CD1c-positive myeloid dendritic cell (primary cell): ENCODE measurements around the gene CNBP.
"Not testable (repeated sequence)": the region's sequence is repeated elsewhere in the genome, so short reads cannot be mapped to it uniquely, and the experiment has no call there.

ENCODE experiments used
- DNase-seq: peaks from one replicate; pipeline ENCODE4 v3.0.0-alpha.2; 2016; ENCODE audit errors: extremely low spot score

The CNBP gene

DNA sequence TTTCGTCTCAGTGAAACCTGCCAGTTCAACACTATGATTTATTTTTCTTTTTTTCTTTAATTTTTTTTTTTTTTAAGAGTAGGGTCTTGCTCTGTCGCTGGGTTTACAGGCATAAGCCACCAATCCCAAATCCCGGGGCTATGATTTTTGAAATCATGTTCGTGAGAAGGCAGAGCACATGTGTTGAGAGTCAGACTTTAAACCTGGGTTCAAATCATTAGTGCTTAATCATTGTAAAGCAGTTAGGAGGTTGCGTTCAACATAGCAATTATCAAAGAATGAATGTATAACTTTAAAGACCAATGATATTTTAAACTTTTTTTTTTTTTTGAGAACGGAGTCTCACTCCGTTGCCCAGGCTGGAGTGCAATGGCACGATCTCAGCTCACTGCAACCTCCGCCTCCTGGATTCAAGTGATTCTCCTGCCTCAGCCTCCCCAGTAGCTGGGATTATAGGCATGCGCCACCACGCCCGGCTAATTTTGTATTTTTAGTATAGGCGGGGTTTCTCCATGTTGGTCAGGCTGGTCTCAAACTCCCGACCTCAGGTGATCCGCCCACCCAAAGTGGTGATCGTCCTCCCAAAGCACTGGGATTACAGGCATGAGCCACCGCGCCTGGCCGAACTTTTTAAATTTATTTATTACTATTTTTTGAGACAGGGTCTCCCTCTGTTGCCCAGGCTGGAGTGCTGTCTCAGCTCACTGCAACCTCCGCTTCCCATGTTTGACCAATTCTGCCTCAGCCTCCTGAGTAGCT is 1.3 kb upstream of the CNBP start:
- DNase-seq, result not testable (repeated sequence)

DNA sequence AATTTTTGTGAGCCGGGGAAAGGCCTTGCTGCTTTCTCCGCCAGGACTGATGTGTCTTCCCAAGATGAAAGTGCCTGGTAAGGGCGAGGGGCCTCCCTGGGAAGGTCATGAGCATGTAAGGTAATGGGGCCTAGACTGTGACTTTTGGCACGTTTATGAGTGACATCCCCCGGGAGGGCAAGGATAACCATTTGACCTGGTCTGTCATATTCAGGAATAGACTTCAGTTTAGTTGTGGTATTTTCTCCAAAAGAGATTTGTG is 631 bp upstream of the CNBP start:
- peak; percentile 26 for DNase-seq

DNA sequence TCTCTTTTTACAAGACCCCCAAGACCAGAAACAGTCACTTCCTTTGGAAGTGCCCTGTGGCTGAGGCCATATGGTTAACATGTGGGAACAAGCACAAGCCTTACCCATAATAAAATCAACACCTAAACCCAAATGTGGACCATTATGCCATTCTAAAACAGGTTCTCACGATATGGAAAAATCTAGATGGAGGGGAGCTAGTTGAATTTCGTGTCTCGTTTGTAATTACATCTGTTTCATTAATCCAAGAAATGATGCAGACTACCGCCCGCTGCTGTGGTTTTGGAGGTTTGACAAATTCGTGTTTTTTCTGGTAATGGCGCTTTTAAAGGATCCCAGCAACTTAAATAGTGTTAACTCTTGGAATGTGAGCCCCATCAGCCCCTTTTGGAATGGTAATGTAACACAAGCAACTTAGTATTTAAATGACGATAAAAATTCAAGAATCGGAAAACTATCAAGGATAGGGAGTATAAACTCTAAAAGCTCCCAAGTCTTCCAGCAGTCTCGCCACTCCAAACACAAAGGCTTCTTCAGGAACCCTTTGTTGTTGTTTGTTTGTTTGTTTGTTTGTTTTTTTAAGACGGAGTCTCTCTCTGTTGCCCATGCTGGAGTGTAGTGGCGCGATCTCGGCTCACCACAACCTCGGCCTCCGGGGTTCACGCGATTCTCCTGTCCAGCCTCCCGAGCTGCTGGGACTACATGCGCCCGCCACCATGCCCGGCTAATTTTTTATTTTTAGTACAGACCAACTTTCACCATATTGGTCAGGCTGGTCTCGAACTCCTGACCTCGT is 1.1 kb downstream of the CNBP start:
- peak; percentile 20 for DNase-seq

DNA sequence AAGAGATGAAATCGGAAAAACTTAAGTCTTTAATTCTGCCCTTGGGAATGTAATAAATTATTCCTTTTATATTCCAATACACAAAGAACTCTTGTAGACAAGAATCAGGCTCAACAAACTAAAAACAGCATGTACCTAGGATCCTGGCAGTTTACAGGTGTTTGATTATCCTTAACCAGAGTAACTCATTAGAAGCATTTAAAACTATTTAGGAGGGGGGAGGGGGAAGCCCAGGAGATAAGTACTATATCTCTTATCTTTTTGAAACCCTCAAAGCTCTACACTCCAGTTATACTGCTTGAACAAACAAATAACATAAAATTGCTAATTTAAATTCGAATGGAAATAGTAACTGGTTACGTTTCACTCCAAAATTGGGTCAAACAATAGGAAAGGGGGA is 1.9 kb downstream of the CNBP start:
- no peak for DNase-seq

GRCh38 chr3:129180461-129180860 is 3.2 kb downstream of the CNBP start:
- DNase-seq, result no peak

GRCh38 chr3:129176051-129176450 is 7.6 kb downstream of the CNBP start:
- no peak for DNase-seq

- no peak for DNase-seq
These were observed 10.0 kb downstream of the CNBP start for GRCh38 chr3:129173725-129174124.

DNA sequence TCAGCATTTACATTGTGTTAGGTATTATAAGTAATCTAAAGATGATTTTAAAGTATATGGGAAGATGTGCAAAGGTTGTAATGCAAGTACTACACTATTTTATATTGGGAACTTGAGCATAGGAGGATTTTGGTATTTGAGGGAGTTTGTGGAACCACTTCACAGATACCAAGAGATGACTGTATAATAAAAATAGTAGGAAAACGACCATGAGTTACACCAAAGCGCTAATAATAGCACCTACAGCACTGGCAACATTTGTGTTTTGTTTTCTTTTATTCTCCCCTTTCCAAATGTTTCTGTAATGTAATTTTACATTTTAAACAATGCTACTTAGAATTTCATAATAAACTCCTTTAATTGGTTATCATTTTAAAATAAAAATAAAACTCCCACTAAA is 10.5 kb downstream of the CNBP start:
- no peak for DNase-seq

DNA sequence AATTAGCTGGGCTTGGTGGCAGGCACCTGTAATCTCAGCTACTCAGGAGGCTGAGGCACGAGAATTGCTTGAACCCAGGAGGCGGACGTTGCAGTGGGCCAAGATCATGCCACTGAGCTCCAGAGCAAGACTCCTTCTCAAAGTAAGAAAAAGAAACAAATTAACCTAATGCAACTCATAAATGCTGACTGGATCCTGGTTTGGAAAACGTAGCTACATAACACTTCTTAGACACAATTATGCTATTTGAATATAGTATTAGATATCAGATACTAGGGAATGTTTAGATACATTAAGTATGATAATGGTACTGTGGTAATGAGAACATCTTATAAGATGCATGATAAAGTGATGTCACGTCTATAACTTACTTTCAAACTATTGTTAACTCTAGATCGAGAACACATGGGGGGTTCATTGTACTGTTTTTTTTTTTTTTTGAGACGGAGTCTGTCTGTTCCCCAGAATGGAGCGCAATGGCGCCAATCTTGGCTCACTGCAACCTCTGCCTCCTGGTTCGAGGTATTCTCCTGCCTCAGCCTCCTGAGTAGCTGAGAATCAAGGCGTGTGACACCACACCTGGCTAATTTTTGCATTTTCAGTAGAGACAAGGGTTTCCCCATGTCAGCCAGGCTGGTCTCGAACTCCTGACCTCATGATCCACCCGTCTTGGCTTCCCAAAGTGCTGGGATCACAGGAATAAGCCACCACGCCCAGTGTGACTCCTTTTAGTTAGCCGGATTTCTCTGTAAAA is 16.9 kb downstream of the CNBP start:
- no peak for DNase-seq

DNA sequence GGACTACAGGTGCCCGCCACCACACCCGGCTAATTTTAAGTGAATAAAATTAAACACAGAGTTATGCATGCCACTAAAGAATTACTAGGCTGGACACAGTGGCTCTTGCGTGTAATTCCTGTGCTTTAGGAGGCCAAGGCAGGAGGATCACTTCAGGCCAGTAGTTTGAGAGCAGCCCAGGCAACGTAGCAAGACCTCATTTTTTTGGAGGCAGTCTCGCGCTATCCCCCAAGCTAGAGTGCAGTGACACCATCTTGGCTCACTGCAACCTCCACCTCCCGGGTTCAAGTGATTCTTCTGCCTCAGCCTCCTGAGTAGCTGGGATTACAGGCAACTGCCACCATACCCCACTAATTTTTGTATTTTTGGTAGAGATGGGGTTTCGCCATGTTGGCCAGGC is 18.1 kb downstream of the CNBP start:
- DNase-seq, result not testable (repeated sequence)

DNA sequence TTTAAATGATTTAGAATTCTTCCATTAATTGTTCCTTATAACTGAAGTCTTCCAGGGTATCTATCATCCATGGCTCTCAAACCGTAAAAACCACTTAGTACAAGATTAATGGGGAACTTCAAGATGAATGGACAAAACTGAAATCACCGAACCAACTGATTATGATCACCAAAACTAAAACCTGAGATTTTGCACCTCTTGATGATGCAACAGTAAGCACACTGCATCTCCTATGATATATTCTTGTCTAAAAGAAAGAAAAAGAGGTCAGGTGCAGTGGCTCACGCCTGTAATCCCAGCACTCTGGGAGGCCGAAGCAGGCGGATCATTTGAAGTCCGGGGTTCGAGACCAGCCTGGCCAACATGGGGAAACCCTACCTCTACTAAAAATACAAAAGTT is 19.2 kb downstream of the CNBP start:
- no peak for DNase-seq

GRCh38 chr3:129162729-129163579 is 20.7 kb downstream of the CNBP start:
- no peak for DNase-seq

- DNase-seq, result peak; percentile 26
These were observed 21.8 kb downstream of the CNBP start for GRCh38 chr3:129161860-129162271.

- DNase-seq, result peak; percentile 96
These were observed 22.5 kb downstream of the CNBP start, which contains the start of gene ISY1 for GRCh38 chr3:129160891-129161859. Gene ISY1, minus strand, starts transcription at chr3:129161063. Its CDS starts 88 bp downstream, at chr3:129160975.

DNA sequence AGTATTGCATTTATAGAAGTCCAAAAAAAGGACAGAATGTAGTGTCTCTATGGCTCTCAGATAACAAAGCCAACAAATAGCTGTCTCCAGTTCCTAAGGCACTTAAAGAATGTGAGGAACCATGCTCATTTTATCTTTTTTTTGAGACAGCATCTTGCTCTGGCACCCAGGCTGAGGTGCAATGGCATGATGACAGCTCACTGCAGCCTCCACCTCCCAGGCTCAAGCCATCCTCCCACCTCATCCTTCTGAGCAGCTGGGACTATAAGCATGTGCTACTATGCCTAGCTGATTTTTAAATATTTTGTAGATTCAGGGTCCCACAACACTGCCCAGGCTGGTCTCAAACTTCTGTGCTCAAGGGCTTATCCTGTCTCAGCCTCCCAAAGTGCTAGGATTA is 38.9 kb downstream of the CNBP start:
- DNase-seq, result no peak

DNA sequence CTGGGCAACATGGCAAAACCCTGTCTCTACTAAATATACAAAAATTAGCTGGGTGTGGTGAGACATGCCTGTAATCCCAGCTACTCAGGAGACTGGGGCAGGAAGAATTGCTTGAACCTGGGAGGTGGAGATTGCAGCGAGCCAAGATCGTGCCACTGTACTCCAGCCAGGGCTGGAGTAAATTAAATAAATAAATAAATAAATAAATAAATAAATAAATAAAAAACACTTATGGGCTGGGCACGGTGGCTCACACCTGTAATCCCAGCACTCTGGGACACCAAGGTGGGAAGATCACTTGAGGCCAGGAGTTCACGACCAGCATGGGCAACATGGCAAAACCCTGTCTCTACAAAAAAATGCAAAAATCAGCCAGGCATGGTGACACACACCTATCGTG is 42.7 kb downstream of the CNBP start:
- not testable (repeated sequence) for DNase-seq

GRCh38 chr3:129139911-129140310 is 43.8 kb downstream of the CNBP start:
- DNase-seq, result no peak

DNA sequence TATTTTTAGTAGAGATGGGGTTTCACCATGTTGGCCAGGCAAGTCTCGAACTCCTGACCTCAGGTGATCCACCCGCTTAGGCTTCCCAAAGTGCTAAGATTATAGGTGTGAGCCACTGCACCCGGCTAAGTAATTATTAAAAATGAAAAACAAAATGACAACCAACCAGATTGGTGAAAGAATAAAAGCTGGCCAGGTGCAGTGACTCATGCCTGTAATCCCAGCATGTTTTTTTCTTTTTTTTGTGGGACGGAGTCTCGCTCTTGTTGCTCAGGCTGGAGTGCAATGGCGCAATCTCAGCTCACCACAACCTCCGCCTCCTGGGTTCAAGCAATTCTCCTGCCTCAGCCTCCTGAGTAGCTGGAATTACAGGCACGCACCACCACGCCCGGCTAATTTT is 47.4 kb downstream of the CNBP start:
- not testable (repeated sequence) for DNase-seq

DNA sequence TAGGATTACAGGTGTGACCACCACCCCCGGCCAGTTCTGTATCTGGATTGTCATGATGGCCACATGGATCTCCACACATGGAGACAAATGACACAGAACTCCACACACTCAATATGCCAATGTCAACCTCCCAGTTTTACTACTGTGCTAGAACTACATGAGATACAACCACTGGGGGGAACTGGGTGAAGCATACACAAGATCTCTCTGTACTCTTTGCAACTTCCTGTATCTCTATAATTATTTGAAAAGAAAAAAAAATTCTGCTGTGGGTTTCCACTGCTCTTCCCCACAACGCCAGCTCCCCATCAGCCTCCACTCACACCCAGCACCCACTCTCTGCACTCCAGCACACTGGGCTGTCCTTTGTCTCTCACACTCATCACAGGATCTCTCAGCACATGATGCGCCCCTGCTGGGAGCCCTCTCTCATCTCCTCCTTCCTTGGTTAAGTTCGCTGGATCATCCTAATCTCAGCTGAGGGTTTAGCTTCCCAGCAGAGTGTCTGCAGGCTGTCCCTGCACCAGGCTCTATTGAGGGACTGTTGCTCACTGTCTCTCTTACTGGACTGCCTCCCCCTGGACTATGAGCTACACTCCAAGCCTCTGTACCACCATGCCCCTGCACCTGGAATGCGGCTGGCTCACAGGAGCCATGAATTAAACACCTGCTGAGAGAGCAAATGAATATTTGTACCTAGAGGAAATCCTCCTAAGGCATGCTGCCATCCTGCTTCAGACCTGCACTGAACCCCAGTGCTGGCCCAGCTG is 51.4 kb downstream of the CNBP start:
- DNase-seq, result no peak
